GDM1 (cell line): ENCODE results near the gene EFCAB8.

Experiments used
- DNase-seq: peaks from one replicate; lab custom pipeline; 2025; lab: John Stamatoyannopoulos, UW

Gene EFCAB8

GRCh38 chr20:32858701-32859372 is at the start of gene EFCAB8:
Gene EFCAB8, plus strand, starts transcription at chr20:32858923. Its CDS starts 4,870 bp downstream, at chr20:32863793.
- DNase-seq, result no peak

GRCh38 chr20:32809907-32810306 is 48.8 kb upstream of the EFCAB8 start:
- DNase-seq, result no peak

GRCh38 chr20:32810941-32811340 is 47.8 kb upstream of the EFCAB8 start:
- DNase-seq, result no peak

- DNase-seq, result no peak
Observed at GRCh38 chr20:32811886-32812285, 46.8 kb upstream of the EFCAB8 start.

- peak; percentile 73 for DNase-seq
Observed at GRCh38 chr20:32819992-32820697, 38.6 kb upstream of the EFCAB8 start.

- no peak for DNase-seq
Observed at GRCh38 chr20:32820698-32821377, 37.9 kb upstream of the EFCAB8 start.

GRCh38 chr20:32822225-32822624 is 36.5 kb upstream of the EFCAB8 start:
- DNase-seq, result no peak

- no peak for DNase-seq
Observed at GRCh38 chr20:32823078-32823477, 35.6 kb upstream of the EFCAB8 start.

GRCh38 chr20:32823737-32824588 is 34.8 kb upstream of the EFCAB8 start:
- DNase-seq, result no peak

- DNase-seq, result no peak
Observed at GRCh38 chr20:32828029-32828680, 30.6 kb upstream of the EFCAB8 start.

GRCh38 chr20:32829311-32830005 is 29.3 kb upstream of the EFCAB8 start:
- DNase-seq, result no peak

- DNase-seq, result no peak
Observed at GRCh38 chr20:32830437-32830836, 28.3 kb upstream of the EFCAB8 start.

- no peak for DNase-seq
Observed at GRCh38 chr20:32831982-32832381, 26.7 kb upstream of the EFCAB8 start.

GRCh38 chr20:32832664-32833063 is 26.1 kb upstream of the EFCAB8 start:
- DNase-seq, result no peak

- DNase-seq, result no peak
Observed at GRCh38 chr20:32834972-32835371, 23.8 kb upstream of the EFCAB8 start.

GRCh38 chr20:32837157-32837556 is 21.6 kb upstream of the EFCAB8 start:
- DNase-seq, result no peak

- no peak for DNase-seq
Observed at GRCh38 chr20:32839227-32839981, 19.3 kb upstream of the EFCAB8 start.

GRCh38 chr20:32839982-32840285 is 18.8 kb upstream of the EFCAB8 start:
- DNase-seq, result no peak

- DNase-seq, result no peak
Observed at GRCh38 chr20:32841174-32841573, 17.5 kb upstream of the EFCAB8 start.

GRCh38 chr20:32841632-32842031 is 17.1 kb upstream of the EFCAB8 start:
- DNase-seq, result no peak
